Activated T-helper 2 cell treated with anti-CD3 and anti-CD28 coated beads, Interferon-gamma antibody, Interleukin-2, Interleukin-4, amounts not matched to agents 10 μg/mL and 5 μg/mL and 100 μg/mL, durations not matched to agents 14 hours and 24 hours and 36 hours (primary cell): Measurements from ENCODE around the gene GNB1. TPM values are rescaled to one million over a fixed set of nuclear protein-coding genes. Genes with fewer than 3 reads are reported as not detected.

ENCODE experiments used
- DNase-seq: peaks from one replicate; pipeline ENCODE4 v3.0.0; 2021; ENCODE audit warnings: low spot score
- H3K27ac Mint-ChIP-seq: one replicate; pipeline ENCODE4 v1.8.0; 2021; ENCODE audit warnings: mixed read lengths
- H3K27me3 Mint-ChIP-seq: one replicate; pipeline ENCODE4 v1.8.0; 2021; ENCODE audit warnings: low read depth, mixed read lengths
- H3K36me3 Mint-ChIP-seq: one replicate; pipeline ENCODE4 v1.8.0; 2021; ENCODE audit warnings: low read depth, mixed read lengths
- H3K4me1 Mint-ChIP-seq: one replicate; pipeline ENCODE4 v1.8.0; 2021; ENCODE audit warnings: low read depth, mixed read lengths
- H3K4me3 Mint-ChIP-seq: one replicate; pipeline ENCODE4 v1.8.0; 2021; ENCODE audit warnings: low read depth, mild to moderate bottlenecking, moderate library complexity, mixed read lengths
- H3K9me3 Mint-ChIP-seq: one replicate; pipeline ENCODE4 v1.8.0; 2021; ENCODE audit warnings: mixed read lengths
- intact Hi-C: fragments of 100-400 bp; cut with micrococcal nuclease; formaldehyde crosslinking; loops from one replicate; pipeline ENCODE4 v1.15.1; 2023
- total RNA-seq: library from RNA; stranded (reverse); gene quantifications from 2 replicates; pipeline ENCODE4 v1.2.3, GENCODE V29; 2022

The GNB1 gene
- total RNA-seq, 1 donor from 2014 or later: 471 TPM

- no peak for DNase-seq
- no peak overlapping the region for H3K4me3 Mint-ChIP-seq
- H3K27me3 Mint-ChIP-seq: no peaks in the 10 kb centered on the region
- H3K9me3 Mint-ChIP-seq: no peaks in the 10 kb centered on the region
- H3K4me1 Mint-ChIP-seq: no peaks in the 10 kb centered on the region
- H3K27ac Mint-ChIP-seq: no peak overlapping the region
- H3K36me3 Mint-ChIP-seq: no peaks in the 10 kb centered on the region
- intact Hi-C loops: no loop called here
Observed at GRCh38 chr1:1927751-1928150, 36.9 kb upstream of the GNB1 start.

DNA sequence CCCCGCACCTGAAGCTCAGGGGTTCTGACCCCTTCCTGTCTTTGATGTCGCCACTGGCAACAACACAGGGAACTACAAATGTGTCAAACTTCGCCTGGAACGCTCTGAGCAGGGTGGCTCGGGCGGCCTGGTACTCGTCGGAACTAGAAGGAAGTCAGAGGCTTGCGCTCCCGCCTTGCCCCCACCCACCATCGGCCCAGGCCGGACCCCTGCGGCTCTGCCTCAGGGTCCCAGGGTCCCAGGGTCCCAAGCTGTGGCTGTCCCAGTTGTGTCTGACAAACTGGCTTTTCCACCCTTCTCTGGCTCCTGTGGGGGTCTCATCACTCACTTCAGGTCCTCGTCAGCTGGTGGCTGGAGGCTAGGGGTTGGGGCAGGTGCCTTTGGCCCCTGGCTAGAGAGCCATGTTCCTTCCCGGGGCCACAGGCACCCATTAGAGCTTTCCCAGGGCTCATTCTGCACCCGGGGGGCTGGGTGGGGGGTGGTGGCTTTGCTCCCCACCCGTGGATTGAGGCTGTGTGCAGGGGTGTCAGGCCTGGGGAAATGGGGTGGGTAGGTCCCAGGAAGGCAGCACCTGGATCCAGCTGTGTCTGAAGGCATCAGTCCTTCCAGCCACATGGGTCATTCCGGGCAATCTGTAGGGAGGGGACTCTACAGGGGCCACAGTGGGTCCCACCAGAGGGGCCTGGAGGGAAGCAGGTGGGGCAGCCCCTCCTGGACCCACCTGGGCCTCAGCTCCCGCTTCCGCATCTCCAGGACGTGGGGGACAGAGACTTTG is 36.2 kb upstream of the GNB1 start:
- DNase-seq: no peak
- intact Hi-C loops: no loop called here

DNA sequence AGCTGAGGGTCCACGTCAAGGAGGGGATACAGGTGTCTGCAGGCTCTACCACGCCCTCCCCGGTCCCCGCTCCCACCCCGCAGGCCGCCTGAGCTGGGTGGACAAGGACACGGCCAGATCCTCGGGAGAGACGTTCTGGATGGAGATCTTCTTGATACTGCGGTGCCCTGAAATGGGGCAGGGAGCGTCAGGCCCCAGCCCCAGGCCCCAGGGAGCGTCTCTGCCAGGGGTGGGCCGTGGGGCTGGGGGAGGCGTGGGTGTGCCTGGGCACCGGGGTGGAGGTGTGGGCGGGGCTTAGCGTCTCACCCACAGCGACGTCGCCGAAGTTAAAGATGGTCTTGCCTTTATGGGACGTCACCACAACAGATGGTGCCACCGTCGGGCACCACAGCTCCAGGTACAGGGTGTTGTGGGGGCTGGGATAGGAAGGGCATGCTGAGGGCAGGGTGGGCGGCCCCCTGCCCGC is 35.5 kb upstream of the GNB1 start:
- no peak for DNase-seq
- intact Hi-C loops: no loop called here
- no peaks in the 10 kb centered on the region for H3K4me1 Mint-ChIP-seq

More for the DNA sequence above, 36.2 kb upstream of the GNB1 start:
- Mint-ChIP-seq H3K4me3 (no peak overlapping the region), H3K9me3 (no peaks in the 10 kb centered on the region), H3K27me3 (no peaks in the 10 kb centered on the region), H3K27ac (no peak overlapping the region), H3K4me1 (no peaks in the 10 kb centered on the region), H3K36me3 (no peaks in the 10 kb centered on the region)

DNA sequence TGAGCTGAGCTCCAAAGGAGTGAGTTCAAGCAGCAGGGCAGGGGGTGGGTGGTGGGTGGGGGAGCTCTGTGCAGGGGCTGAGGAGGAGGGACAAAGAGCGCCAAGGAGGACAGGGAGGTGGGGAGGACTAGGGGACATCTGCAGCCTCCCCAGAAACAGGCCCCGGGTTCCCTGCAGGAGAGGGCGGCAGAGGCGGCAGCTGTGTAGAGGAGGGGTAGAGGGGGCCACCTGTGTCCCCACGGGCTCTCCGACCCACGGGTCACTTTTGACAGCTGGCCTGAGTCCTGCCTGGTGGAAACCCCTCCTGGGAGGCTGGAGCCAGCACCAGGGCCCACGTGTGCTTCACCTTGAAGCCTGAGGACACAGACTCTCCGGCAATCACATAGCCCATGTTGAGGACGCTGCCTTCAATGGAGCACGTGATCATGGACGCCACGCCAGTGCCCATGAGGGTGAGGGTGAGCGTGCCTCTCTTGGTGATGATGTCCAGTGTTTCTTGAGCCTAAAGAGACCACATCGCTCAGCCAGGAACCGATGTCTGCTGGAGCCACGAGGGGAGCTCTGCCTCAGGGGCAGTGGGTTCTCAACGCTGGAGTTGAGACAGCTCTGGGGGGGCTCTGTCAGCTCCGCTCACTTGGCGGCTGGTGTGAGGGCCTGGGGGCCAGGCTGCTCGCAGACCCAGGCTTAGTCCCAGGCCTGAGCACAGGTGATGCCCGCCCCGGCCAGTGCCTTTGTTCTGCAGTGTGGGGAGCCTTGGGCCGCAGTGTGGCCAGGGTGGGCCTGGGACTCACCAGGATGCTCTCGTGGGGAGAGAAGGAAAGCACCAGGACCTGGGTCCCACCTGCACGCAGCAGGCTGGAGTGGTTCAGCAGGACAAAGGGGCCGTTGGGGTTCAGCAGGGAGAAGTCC is 34.8 kb upstream of the GNB1 start:
- intact Hi-C loops: no loop called here
- no peak overlapping the region for H3K4me3 Mint-ChIP-seq
- H3K9me3 Mint-ChIP-seq: no peaks in the 10 kb centered on the region
- DNase-seq: no peak
- no peak overlapping the region for H3K27ac Mint-ChIP-seq
- no peaks in the 10 kb centered on the region for H3K36me3 Mint-ChIP-seq
- no peaks in the 10 kb centered on the region for H3K4me1 Mint-ChIP-seq
- no peaks in the 10 kb centered on the region for H3K27me3 Mint-ChIP-seq

More for the DNA sequence above, 35.5 kb upstream of the GNB1 start:
- H3K9me3 Mint-ChIP-seq: no peaks in the 10 kb centered on the region
- no peak overlapping the region for H3K4me3 Mint-ChIP-seq
- no peak overlapping the region for H3K27ac Mint-ChIP-seq
- H3K27me3 Mint-ChIP-seq: no peaks in the 10 kb centered on the region
- no peaks in the 10 kb centered on the region for H3K36me3 Mint-ChIP-seq

DNA sequence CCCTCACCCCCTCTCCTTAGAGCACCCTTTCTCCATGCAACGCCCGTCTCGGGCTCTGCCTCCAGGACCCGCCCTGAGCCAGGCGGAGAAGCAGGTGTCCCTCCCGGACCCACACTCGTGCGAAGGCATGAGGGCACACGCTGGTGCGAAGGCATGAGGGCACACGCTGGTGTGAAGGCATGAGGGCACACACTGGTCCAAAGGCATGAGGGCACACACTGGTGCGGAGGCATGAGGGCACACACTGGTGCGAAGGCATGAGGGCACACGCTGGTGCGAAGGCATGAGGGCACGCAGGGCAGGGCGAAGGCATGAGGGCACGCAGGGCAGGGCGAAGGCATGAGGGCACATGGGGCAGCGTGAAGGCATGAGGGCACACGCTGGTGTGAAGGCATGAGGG is 34.0 kb upstream of the GNB1 start:
- Mint-ChIP-seq H3K36me3 (no peaks in the 10 kb centered on the region), H3K9me3 (no peaks in the 10 kb centered on the region), H3K27me3 (no peaks in the 10 kb centered on the region), H3K4me1 (no peaks in the 10 kb centered on the region), H3K27ac (no peak overlapping the region), H3K4me3 (no peak overlapping the region)
- DNase-seq: no peak
- intact Hi-C loops: no loop called here

- intact Hi-C loops: no loop called here
- DNase-seq: no peak
- Mint-ChIP-seq H3K9me3 (no peaks in the 10 kb centered on the region), H3K36me3 (no peaks in the 10 kb centered on the region), H3K27me3 (no peaks in the 10 kb centered on the region), H3K4me3 (no peak overlapping the region), H3K4me1 (no peaks in the 10 kb centered on the region), H3K27ac (no peak overlapping the region)
Observed at GRCh38 chr1:1924386-1924785, 33.5 kb upstream of the GNB1 start.

DNA sequence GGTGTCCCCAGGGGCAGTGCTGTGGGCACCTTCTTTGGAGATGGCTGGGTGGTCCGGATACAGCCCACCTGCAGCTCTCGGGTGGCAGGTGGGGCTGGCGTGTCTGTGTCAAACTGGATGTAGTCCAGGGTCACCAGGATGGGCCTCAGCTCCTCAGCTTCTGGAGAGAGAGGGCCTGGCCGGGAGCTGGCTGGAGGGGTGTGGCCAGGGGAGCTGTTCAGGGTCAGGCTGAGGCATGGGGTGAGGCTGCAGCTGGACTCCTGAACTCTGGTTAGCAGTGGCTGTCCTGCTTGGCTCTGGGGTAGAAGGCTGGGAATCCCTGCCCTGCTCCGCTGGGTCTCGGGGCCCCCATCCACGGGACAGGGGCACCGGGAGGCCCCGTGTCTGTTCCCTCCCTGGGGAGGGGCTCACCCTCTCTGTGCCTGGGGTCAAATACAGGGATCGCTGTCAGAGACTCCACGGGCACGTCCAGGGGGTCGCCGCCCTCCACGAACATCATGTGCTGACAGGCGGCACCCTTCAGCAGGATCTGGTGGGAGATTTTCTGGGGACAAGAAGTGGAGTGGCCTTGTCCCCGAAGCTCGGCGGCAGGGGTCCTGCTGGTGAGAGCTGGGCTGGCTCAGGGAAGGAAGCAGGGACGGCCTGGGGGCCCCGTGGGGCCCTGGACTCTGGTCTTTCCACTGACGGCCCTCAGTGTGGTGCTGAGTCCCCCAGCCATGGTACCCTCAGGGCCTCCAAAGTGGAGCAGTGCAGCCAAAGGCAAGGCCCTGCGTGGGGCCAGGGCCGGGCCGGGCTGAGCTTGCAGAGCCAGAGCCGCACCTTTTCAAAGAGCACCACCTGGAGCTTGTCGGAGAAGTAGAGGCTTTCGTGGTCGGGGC is 32.3 kb upstream of the GNB1 start:
- Mint-ChIP-seq H3K4me3 (no peak overlapping the region), H3K4me1 (no peaks in the 10 kb centered on the region), H3K27me3 (no peaks in the 10 kb centered on the region), H3K9me3 (no peaks in the 10 kb centered on the region), H3K27ac (no peak overlapping the region), H3K36me3 (no peaks in the 10 kb centered on the region)
- intact Hi-C loops: no loop called here
- no peak for DNase-seq

- no peaks in the 10 kb centered on the region for H3K36me3 Mint-ChIP-seq
- no peaks in the 10 kb centered on the region for H3K27me3 Mint-ChIP-seq
- intact Hi-C loops: no loop called here
- no peak for DNase-seq
- no peak overlapping the region for H3K4me3 Mint-ChIP-seq
- H3K4me1 Mint-ChIP-seq: peaks cover under 1% of the 10 kb centered on the region
- no peak overlapping the region for H3K27ac Mint-ChIP-seq
- no peaks in the 10 kb centered on the region for H3K9me3 Mint-ChIP-seq
Observed at GRCh38 chr1:1922702-1922955, 31.7 kb upstream of the GNB1 start.

DNA sequence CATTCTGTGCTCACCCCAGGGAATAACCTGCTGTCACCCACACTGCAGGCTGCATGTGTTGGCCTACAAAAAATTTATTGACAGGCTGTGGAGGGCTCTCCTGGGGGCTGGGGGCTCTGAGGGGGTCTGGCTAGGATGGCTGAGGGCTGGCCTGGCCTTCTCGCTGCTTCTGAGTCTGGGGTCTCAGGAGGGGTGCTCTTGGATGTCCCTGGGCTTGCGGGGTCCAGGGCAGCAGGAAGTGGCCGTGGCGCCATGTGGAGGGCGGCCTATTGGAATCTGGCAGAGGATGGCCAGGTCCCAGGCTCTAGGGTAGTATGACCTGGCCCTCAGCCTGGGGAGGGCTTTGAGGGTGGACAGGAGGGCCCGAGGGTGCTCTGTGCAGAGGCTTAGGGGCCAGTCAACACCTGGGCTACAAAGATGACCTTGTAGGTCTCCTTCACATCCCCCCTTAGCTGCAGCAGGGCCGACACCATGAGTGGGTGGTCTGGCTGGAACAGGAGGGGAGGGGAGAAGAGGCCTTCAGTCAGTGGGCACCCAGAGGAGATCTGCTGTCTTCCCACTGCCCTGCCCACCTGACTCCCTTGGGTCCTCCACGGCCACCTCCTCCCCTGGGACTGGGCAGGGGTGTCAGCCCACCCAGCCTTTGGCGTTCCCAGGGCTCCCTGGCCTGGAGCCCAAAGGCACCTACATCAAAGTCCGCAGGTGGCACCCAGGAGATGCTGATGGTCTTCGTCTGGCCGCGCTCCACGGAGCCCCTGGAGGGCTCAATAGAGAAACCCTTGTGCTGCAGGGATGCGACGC is 31.2 kb upstream of the GNB1 start:
- intact Hi-C loops: no loop called here
- peaks cover 2% of the 10 kb centered on the region for H3K4me1 Mint-ChIP-seq
- H3K27me3 Mint-ChIP-seq: no peaks in the 10 kb centered on the region
- H3K27ac Mint-ChIP-seq: no peak overlapping the region
- no peaks in the 10 kb centered on the region for H3K36me3 Mint-ChIP-seq
- no peaks in the 10 kb centered on the region for H3K9me3 Mint-ChIP-seq
- H3K4me3 Mint-ChIP-seq: no peak overlapping the region
- no peak for DNase-seq

GRCh38 chr1:1921459-1921862 is 30.6 kb upstream of the GNB1 start:
- intact Hi-C loops: no loop called here

GRCh38 chr1:1920608-1921458 is 29.9 kb upstream of the GNB1 start:
- intact Hi-C loops: no loop called here
- Mint-ChIP-seq H3K9me3 (no peaks in the 10 kb centered on the region), H3K36me3 (no peaks in the 10 kb centered on the region), H3K4me3 (no peak overlapping the region), H3K27me3 (peaks cover 1% of the 10 kb centered on the region), H3K27ac (no peak overlapping the region), H3K4me1 (peaks cover 2% of the 10 kb centered on the region)
- DNase-seq: no peak

More at GRCh38 chr1:1921459-1921862, 30.6 kb upstream of the GNB1 start:
- no peak for DNase-seq
- no peaks in the 10 kb centered on the region for H3K9me3 Mint-ChIP-seq
- H3K36me3 Mint-ChIP-seq: no peaks in the 10 kb centered on the region
- no peak overlapping the region for H3K27ac Mint-ChIP-seq
- no peaks in the 10 kb centered on the region for H3K27me3 Mint-ChIP-seq
- peaks cover 2% of the 10 kb centered on the region for H3K4me1 Mint-ChIP-seq
- H3K4me3 Mint-ChIP-seq: no peak overlapping the region
